OCI-LY1 (cell line): ENCODE measurements around the gene CFAP46.
"Not testable (repeated sequence)": the region's sequence is repeated elsewhere in the genome, so short reads cannot be mapped to it uniquely, and the experiment has no call there.

Experiments used
- H2AFZ ChIP-seq: fragments of 200-600 bp; sonication (generic), shearing (Covaris generic); 2 replicates; pipeline ENCODE4 v1.6.0; 2014; ENCODE audit warnings: antibody characterized with exemption, mild to moderate bottlenecking, low read length
- H3F3A ChIP-seq: fragments of 200-600 bp; sonication (generic), shearing (Covaris generic); 2 replicates; pipeline ENCODE4 v1.6.0; 2014; ENCODE audit warnings: mild to moderate bottlenecking, antibody characterized with exemption, low read length, moderate library complexity; ENCODE audit not compliant: insufficient read depth
- H3K27ac ChIP-seq: fragments of 200-600 bp; sonication (generic); 2 replicates; pipeline ENCODE4 v1.5.1; 2014; ENCODE audit warnings: low read length, mixed run types, mild to moderate bottlenecking, low read depth; ENCODE audit not compliant: poor library complexity, severe bottlenecking
- H3K27me3 ChIP-seq: fragments of 200-600 bp; sonication (generic); 2 replicates; pipeline ENCODE4 v1.6.0; 2014; ENCODE audit warnings: antibody characterized with exemption, mild to moderate bottlenecking, low read length, moderate library complexity; ENCODE audit not compliant: insufficient read depth
- H3K36me3 ChIP-seq: fragments of 200-600 bp; sonication (generic); 2 replicates; pipeline ENCODE4 v1.6.1; 2014; ENCODE audit warnings: mild to moderate bottlenecking, antibody characterized with exemption, low read length, moderate library complexity, mixed read lengths; ENCODE audit not compliant: insufficient read depth
- H3K4me1 ChIP-seq: fragments of 200-600 bp; sonication (generic); 2 replicates; pipeline ENCODE4 v1.5.1; 2014; ENCODE audit warnings: mild to moderate bottlenecking, low read length, moderate library complexity; ENCODE audit not compliant: insufficient read depth, severe bottlenecking
- H3K4me2 ChIP-seq: fragments of 200-600 bp; sonication (generic), shearing (Covaris generic); 2 replicates; pipeline ENCODE4 v1.6.1; 2014; ENCODE audit warnings: low read length
- H3K4me3 ChIP-seq: fragments of 200-600 bp; sonication (generic); 2 replicates; pipeline ENCODE4 v1.5.1; 2014; ENCODE audit warnings: low read length, low read depth, mild to moderate bottlenecking, mixed read lengths; ENCODE audit not compliant: poor library complexity, severe bottlenecking
- H3K79me2 ChIP-seq: fragments of 200-600 bp; shearing (Covaris generic); 2 replicates; pipeline ENCODE4 v1.6.1; 2016; ENCODE audit warnings: mixed run types, low read length, mixed read lengths; ENCODE audit not compliant: insufficient read depth
- H3K9ac ChIP-seq: fragments of 200-600 bp; sonication (generic), shearing (Covaris generic); 2 replicates; pipeline ENCODE4 v1.6.1; 2014; ENCODE audit warnings: mild to moderate bottlenecking, low read length, mixed read lengths
- H3K9me2 ChIP-seq: fragments of 200-600 bp; sonication (generic), shearing (Covaris generic); 2 replicates; pipeline ENCODE4 v1.6.1; 2014; ENCODE audit warnings: low read depth, mild to moderate bottlenecking, low read length, mixed read lengths
- H3K9me3 ChIP-seq: fragments of 200-600 bp; shearing (Covaris generic); 2 replicates; pipeline ENCODE4 v1.6.1; 2014; ENCODE audit warnings: low read length, mixed read lengths
- H4K20me1 ChIP-seq: fragments of 200-600 bp; sonication (generic), shearing (Covaris generic); 2 replicates; pipeline ENCODE4 v1.6.0; 2016; ENCODE audit warnings: mild to moderate bottlenecking, low read length; ENCODE audit not compliant: insufficient read depth
- CTCF ChIP-seq: fragments of 200-600 bp; sonication (generic), shearing (Covaris generic); IDR thresholded peaks from 2 replicates; pipeline ENCODE4 v1.5.1; 2017; ENCODE audit warnings: mild to moderate bottlenecking, antibody characterized with exemption, low read length, moderate library complexity, mixed read lengths
- EZH2 ChIP-seq: fragments of 200-600 bp; sonication (generic), shearing (Covaris generic); IDR thresholded peaks from 2 replicates; pipeline ENCODE4 v1.8.0; 2017; ENCODE audit warnings: borderline replicate concordance, mixed run types, mild to moderate bottlenecking, antibody characterized with exemption, low read length, moderate library complexity, mixed read lengths

Gene CFAP46

GRCh38 chr10:132905661-132906060, 36.7 kb downstream of the CFAP46 start:
- Histone ChIP-seq H4K20me1 (no peaks in the 10 kb centered on the region), H3K27me3 (no peaks in the 10 kb centered on the region), H2AFZ (no peak overlapping the region), H3K4me1 (no peaks in the 10 kb centered on the region), H3K9me2 (no peaks in the 10 kb centered on the region), H3K79me2 (no peaks in the 10 kb centered on the region), H3K4me2 (no peak overlapping the region), H3K36me3 (no peaks in the 10 kb centered on the region), H3K27ac (no peak overlapping the region), H3K9ac (no peak overlapping the region), H3F3A (no peaks in the 10 kb centered on the region), H3K4me3 (no peak overlapping the region), H3K9me3 (no peaks in the 10 kb centered on the region)
- TF ChIP-seq EZH2 = no peak

- Histone ChIP-seq H3K27ac (no peak overlapping the region), H3K9me2 (no peaks in the 10 kb centered on the region), H3K4me2 (no peak overlapping the region), H3K79me2 (no peaks in the 10 kb centered on the region), H3K4me1 (no peaks in the 10 kb centered on the region), H3K27me3 (no peaks in the 10 kb centered on the region), H3K4me3 (no peak overlapping the region), H3K36me3 (no peaks in the 10 kb centered on the region), H2AFZ (no peak overlapping the region), H4K20me1 (no peaks in the 10 kb centered on the region), H3F3A (no peaks in the 10 kb centered on the region), H3K9me3 (no peaks in the 10 kb centered on the region), H3K9ac (no peak overlapping the region)
- TF ChIP-seq CTCF (no peak), EZH2 (no peak)
These were observed 37.3 kb downstream of the CFAP46 start for GRCh38 chr10:132904814-132905649.

GRCh38 chr10:132904181-132904813, 38.1 kb downstream of the CFAP46 start:
- Histone ChIP-seq H3K9me2 (no peaks in the 10 kb centered on the region), H3K4me3 (no peak overlapping the region), H3K36me3 (no peaks in the 10 kb centered on the region), H3K9me3 (no peaks in the 10 kb centered on the region), H3K27ac (no peak overlapping the region), H3K4me1 (no peaks in the 10 kb centered on the region), H3K4me2 (no peak overlapping the region), H3K79me2 (no peaks in the 10 kb centered on the region), H3F3A (no peaks in the 10 kb centered on the region), H3K27me3 (no peaks in the 10 kb centered on the region), H3K9ac (no peak overlapping the region), H2AFZ (no peak overlapping the region), H4K20me1 (no peaks in the 10 kb centered on the region)
- TF ChIP-seq CTCF = peak; percentile 58
- TF ChIP-seq EZH2 = no peak

GRCh38 chr10:132902656-132903575, 39.5 kb downstream of the CFAP46 start:
- H3K4me3 ChIP-seq, H3K4me2 ChIP-seq, H3F3A ChIP-seq, H3K9me3 ChIP-seq, H3K36me3 ChIP-seq, H3K79me2 ChIP-seq, H3K4me1 ChIP-seq, H3K27me3 ChIP-seq, H2AFZ ChIP-seq, H3K9ac ChIP-seq, H3K27ac ChIP-seq, H4K20me1 ChIP-seq, H3K9me2 ChIP-seq: not testable (repeated sequence)
